Cardiac muscle cell (in vitro differentiated cells and primary cell): ENCODE results near the gene CALR. TPM values are rescaled to one million over a fixed set of nuclear protein-coding genes. Genes with fewer than 3 reads are reported as not detected.
"Not testable (repeated sequence)": the region's sequence is repeated elsewhere in the genome, so short reads cannot be mapped to it uniquely, and the experiment has no call there.

Source experiments
- DNase-seq, 2 donors: peaks; one replicate each; pipeline versions ENCODE4 v3.0.0 to v3.0.0-alpha.2; 2010 to 2017; ENCODE audit warnings: low read depth in 1 of 2, low spot score in 1 of 2
- H3K27ac ChIP-seq: fragments of 200-600 bp; sonication (generic); 2 replicates; pipeline ENCODE4 v1.5.1; 2016
- H3K27me3 ChIP-seq: fragments of 200-600 bp; sonication (generic); 2 replicates; pipeline ENCODE4 v1.6.0; 2016; ENCODE audit warnings: control low read depth
- H3K36me3 ChIP-seq: fragments of 200-600 bp; sonication (generic); 2 replicates; pipeline ENCODE4 v1.5.1; 2016; ENCODE audit warnings: control low read depth
- H3K4me1 ChIP-seq: fragments of 200-600 bp; sonication (generic); 2 replicates; pipeline ENCODE4 v1.8.1; 2017; ENCODE audit warnings: low read depth, mild to moderate bottlenecking, mixed run types
- H3K4me3 ChIP-seq: fragments of 200-600 bp; sonication (generic); 2 replicates; pipeline ENCODE4 v1.5.1; 2016; ENCODE audit warnings: mild to moderate bottlenecking
- H3K9me3 ChIP-seq: fragments of 200-600 bp; sonication (generic); 2 replicates; pipeline ENCODE4 v1.5.1; 2017; ENCODE audit warnings: low read depth, mild to moderate bottlenecking, control low read depth
- CTCF ChIP-seq: IDR thresholded peaks from 2 replicates; pipeline ENCODE4 v1.5.1; 2012; ENCODE audit warnings: low read depth, mild to moderate bottlenecking, low read length
- polyA plus RNA-seq: library from polyadenylated mRNA; unstranded; fragments of >200 nt; fragmentation: Nextera tagmentation; extraction: Ambion mirVana; gene quantifications from 2 replicates; pipeline ENCODE4 v1.2.1, GENCODE V29; 2016
- total RNA-seq: library from RNA; depleted of rRNA; stranded (reverse); fragments of >200 nt; gene quantifications from 2 replicates; pipeline ENCODE4 v1.2.3, GENCODE V29; 2016

The CALR gene
- total and polyA plus RNA-seq, 2 experiments from 2014 or later = 615 to 856 TPM

- peak overlapping the region; percentile 34 for H3K27ac ChIP-seq
- DNase-seq = no peak
- TF ChIP-seq CTCF = no peak
- H3K9me3 ChIP-seq = no peaks in the 10 kb centered on the region
- H3K4me3 ChIP-seq = no peak overlapping the region
- H3K27me3 ChIP-seq = no peaks in the 10 kb centered on the region
- H3K4me1 ChIP-seq = peaks cover 6% of the 10 kb centered on the region
- peaks cover 32% of the 10 kb centered on the region for H3K36me3 ChIP-seq
Observed at GRCh38 chr19:12953138-12953798, 14.9 kb downstream of the CALR start.

- Histone ChIP-seq H3K27ac (peak overlapping the region; percentile 60), H3K4me3 (no peak overlapping the region), H3K27me3 (no peaks in the 10 kb centered on the region), H3K9me3 (no peaks in the 10 kb centered on the region), H3K4me1 (peaks cover 6% of the 10 kb centered on the region), H3K36me3 (peaks cover 25% of the 10 kb centered on the region)
- no peak for TF ChIP-seq CTCF
- no peak for DNase-seq
Observed at GRCh38 chr19:12953799-12954611, 15.6 kb downstream of the CALR start.

- H3K9me3 ChIP-seq = no peaks in the 10 kb centered on the region
- H3K27me3 ChIP-seq = no peaks in the 10 kb centered on the region
- TF ChIP-seq CTCF = no peak
- no peak overlapping the region for H3K4me3 ChIP-seq
- no peak for DNase-seq
- H3K27ac ChIP-seq = peak overlapping the region; percentile 60
- H3K36me3 ChIP-seq = peaks cover 20% of the 10 kb centered on the region
- H3K4me1 ChIP-seq = peaks cover 6% of the 10 kb centered on the region
Observed at GRCh38 chr19:12954612-12954962, 16.2 kb downstream of the CALR start.

GRCh38 chr19:12955575-12955974 lies 17.2 kb downstream of the CALR start:
- H3K9me3 ChIP-seq, DNase-seq, H3K4me1 ChIP-seq, H3K27me3 ChIP-seq: not testable (repeated sequence)
- Histone ChIP-seq H3K36me3 (peaks cover 14% of the 10 kb centered on the region), H3K27ac (peak overlapping the region; percentile 89), H3K4me3 (peak overlapping the region; percentile 76)

GRCh38 chr19:12955996-12956395 lies 17.6 kb downstream of the CALR start:
- Histone ChIP-seq H3K9me3 (no peaks in the 10 kb centered on the region), H3K36me3 (peaks cover 10% of the 10 kb centered on the region), H3K27me3 (no peaks in the 10 kb centered on the region), H3K4me3 (peak overlapping the region; percentile 76), H3K4me1 (peaks cover 6% of the 10 kb centered on the region), H3K27ac (peak overlapping the region; percentile 89)
- no peak for TF ChIP-seq CTCF
- DNase-seq = no peak
